HG03095 (cell line): ENCODE results near the gene SYPL2.

Experiments used
- ATAC-seq: cut with Tn5 transposase; IDR thresholded peaks from one replicate; pipeline ENCODE4 v1.9.1; 2021; ENCODE audit warnings: moderate library complexity; ENCODE audit not compliant: unreplicated experiment

Gene SYPL2

GRCh38 chr1:109490934-109491302, 24.6 kb downstream of the SYPL2 start:
- no peak for ATAC-seq

GRCh38 chr1:109491372-109491771, 25.0 kb downstream of the SYPL2 start:
- no peak for ATAC-seq

- no peak for ATAC-seq
Measured at GRCh38 chr1:109492779-109493178, 26.4 kb downstream of the SYPL2 start.

DNA sequence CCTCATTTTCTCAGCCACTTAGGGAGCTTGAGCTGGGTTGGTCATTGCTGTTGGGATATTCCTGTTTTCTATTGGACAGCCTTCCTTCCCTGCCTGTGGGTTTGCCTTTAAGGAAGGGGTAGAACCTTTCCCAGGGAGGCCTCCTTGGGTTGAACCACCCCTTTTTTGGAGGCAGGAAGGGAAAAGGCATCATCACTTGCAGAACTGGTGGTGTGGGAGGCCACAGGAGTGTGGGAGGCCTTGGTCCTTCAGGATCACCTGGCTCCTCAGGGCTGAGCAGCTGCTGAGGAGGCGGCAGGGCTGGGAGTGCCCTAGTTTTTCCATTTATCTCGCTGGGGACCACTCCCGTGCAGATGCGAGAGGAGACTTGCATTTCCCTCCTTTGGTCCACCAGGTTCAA, 26.9 kb downstream of the SYPL2 start:
- no peak for ATAC-seq

- peak; percentile 89 for ATAC-seq
Measured at GRCh38 chr1:109493805-109494539, 27.6 kb downstream of the SYPL2 start, which contains the start of gene CYB561D1. TSS of gene CYB561D1 (plus strand) at chr1:109494094. CDS start at chr1:109494140, 46 bp downstream.

- no peak for ATAC-seq
Measured at GRCh38 chr1:109495738-109496137, 29.4 kb downstream of the SYPL2 start.

DNA sequence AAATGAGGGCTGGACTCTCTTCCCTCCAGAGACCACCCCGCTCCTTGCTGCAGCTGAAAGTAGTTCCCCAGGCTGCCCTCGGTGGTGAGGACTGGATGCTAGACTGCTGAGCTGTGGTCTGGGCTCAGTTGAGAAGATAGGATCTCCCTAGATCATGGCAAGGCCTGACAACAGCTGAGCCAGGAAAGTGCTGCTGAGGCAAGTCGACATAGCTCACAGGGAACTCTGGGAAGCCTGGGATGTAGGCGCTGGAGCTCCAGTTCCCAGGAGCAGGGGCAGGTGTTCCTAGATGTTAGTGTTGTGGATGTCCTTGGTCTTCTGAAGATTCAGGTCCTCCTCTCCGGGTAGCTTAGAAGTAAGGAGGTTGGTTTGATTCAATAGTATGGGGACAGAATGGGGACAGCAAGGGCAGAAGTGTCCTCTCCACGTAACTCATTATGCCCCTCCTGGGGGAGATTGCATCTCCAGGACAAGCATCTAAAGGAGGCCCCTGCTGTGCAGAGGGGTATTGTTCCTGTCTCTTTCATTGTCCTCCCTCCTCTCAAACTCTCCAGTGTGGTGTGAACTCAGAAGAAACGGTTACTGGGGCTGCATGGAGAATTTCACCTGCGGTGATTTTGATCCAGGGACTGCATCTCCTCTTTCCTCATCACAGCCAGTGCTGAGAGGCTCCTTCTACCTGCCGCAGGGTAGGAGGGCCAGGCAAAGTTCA, 31.3 kb downstream of the SYPL2 start:
- no peak for ATAC-seq

- ATAC-seq, result no peak
Measured at GRCh38 chr1:109498161-109498801, 31.9 kb downstream of the SYPL2 start.

GRCh38 chr1:109499081-109499480, 32.7 kb downstream of the SYPL2 start:
- no peak for ATAC-seq

DNA sequence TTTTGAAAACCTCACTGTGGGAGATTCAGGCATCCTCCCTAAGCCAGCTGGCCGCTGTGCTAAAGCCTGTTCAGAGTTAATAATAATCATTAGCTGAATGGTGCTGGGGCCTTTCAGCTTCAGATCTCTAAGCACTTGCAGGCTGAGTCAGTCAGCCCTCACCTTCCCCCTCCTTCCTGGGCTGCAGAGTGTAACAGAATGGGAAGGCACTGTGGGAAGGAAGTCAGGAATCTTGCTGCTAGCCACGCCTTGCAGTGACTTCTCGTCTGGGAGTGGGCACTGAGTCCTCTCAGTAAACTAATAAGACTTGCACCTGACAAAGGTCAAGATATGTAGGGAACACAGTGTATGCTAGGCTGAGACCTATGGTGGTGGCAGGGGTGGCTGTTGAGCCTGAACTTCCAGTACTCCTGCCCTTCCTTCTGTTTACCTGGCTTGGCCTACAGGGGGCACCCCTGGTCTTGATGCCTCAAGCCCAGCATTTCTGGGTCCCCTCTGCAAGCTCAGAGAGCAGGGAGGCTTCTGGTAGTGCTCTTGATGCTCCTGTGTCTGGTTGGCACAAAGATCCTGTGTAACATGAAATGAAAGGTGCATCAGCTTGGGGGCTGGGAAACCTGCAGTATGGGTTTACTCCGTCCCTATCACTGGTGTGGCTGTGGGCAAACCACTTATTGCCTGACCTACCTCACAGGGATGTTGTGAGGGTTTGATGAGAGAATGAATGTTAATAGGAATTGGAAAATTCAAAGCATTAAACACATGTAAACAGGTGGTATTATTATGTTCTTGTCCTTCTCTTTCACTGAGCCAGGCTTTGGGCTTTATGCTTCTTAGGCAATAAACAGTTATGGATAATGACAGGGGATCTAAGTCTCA, 33.6 kb downstream of the SYPL2 start:
- no peak for ATAC-seq

DNA sequence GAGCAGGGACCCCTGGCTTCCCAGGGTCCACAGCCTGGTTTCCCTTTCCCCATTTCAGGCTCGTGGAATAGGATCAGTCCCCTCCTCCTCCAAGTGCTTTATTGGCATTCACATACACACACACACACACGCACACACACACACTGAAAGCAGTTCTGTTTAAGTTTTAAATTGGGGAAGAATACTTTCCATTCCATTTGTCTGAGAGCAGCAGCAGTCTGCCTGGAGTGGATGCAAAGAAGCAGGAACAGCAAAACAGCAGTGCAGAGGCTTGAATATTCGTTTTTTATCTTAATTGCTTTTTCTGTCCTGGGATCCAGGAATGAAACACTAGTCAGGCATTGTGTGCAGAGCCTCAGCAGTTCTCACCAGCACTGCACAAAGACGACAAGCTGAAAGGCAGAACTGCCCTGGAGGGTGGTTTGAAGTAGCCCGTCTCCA, 34.6 kb downstream of the SYPL2 start:
- ATAC-seq, result no peak

GRCh38 chr1:109501644-109502363, 35.5 kb downstream of the SYPL2 start:
- no peak for ATAC-seq

GRCh38 chr1:109502364-109502851, 36.1 kb downstream of the SYPL2 start:
- ATAC-seq, result no peak

GRCh38 chr1:109503935-109504334, 37.6 kb downstream of the SYPL2 start:
- no peak for ATAC-seq

DNA sequence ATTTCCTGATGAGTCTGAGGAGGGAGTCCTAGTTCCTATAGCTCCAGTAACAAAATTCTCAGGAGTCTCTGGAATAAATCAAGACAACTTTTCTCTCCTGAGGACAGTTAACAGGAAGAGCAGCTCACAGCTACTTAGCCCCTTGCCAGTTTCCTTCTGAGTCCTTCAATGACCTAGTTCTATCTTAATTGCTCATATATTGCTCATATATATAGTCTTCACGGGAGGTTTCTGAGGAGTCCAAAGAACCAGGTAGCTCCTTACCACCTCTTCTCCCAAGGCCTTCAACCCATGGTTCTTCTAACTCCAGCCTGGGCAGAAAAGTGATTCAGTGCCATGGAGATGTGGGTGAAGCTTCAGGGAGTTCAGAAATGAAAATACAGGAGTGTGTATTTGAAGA, 38.6 kb downstream of the SYPL2 start:
- ATAC-seq, result no peak

GRCh38 chr1:109508001-109508872, 41.9 kb downstream of the SYPL2 start:
- ATAC-seq, result no peak

DNA sequence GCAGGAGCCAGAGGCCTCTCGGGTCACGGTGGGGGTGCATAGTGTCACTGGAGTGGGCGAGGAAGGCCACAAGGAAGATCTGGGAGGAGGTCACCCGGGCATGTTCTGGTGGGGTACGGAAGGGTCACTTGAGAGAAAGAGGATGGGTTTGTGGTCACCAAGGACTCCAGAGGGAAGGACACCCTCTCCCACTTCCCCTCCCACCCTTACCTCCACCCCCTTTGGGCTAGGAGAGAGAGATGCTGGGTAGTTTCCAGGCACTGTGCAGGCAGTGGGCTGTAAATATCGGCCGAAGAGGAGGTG, 42.5 kb downstream of the SYPL2 start:
- no peak for ATAC-seq

GRCh38 chr1:109509176-109510134, 43.1 kb downstream of the SYPL2 start, which contains the start of gene AMIGO1:
TSS of gene AMIGO1 (minus strand) at chr1:109509727. CDS start at chr1:109508912, 815 bp downstream.
- ATAC-seq, result peak; percentile 54
